ENCODE results near the gene ZCCHC14.

ZCCHC14 gene

DNA sequence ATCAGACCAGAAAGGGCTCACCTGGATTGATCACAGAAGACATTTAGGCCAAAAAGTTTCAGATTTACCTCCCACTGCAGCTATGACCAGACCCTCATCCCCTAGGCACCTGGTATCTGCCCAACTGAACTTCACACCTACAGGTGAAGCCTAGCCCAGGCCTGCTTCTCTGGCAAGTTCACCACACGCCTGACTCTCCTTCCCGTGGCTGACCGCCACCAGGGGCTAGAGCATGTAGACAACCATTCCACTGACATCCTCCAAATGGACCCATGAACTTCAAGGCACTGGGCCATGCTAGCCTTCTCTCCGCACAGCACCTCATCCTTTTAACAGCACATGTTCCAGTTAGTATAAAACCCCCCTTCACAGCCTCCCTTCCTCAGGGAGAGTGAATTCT, 18.8 kb downstream of the ZCCHC14 start:
- H3K9me3 ChIP-seq: no peaks in the 10 kb centered on the region
- TF ChIP-seq, protein P1, sequence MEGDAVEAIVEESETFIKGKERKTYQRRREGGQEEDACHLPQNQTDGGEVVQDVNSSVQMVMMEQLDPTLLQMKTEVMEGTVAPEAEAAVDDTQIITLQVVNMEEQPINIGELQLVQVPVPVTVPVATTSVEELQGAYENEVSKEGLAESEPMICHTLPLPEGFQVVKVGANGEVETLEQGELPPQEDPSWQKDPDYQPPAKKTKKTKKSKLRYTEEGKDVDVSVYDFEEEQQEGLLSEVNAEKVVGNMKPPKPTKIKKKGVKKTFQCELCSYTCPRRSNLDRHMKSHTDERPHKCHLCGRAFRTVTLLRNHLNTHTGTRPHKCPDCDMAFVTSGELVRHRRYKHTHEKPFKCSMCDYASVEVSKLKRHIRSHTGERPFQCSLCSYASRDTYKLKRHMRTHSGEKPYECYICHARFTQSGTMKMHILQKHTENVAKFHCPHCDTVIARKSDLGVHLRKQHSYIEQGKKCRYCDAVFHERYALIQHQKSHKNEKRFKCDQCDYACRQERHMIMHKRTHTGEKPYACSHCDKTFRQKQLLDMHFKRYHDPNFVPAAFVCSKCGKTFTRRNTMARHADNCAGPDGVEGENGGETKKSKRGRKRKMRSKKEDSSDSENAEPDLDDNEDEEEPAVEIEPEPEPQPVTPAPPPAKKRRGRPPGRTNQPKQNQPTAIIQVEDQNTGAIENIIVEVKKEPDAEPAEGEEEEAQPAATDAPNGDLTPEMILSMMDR (IDR thresholded peaks at IDR 0.05): no peak
- H3K27ac ChIP-seq: no peak overlapping the region
- no peaks in the 10 kb centered on the region for H3K36me3 ChIP-seq
- H3K27me3 ChIP-seq: no peaks in the 10 kb centered on the region
- no peak overlapping the region for H3K4me3 ChIP-seq (ENCODE audit: low read depth in 1 of 2, low read length in 1 of 2)
- H3K4me1 ChIP-seq (ENCODE audit: control insufficient read depth in 1 of 2, insufficient read depth in 1 of 2, low read depth in 1 of 2, low read length in 1 of 2): no peaks in the 10 kb centered on the region

DNA sequence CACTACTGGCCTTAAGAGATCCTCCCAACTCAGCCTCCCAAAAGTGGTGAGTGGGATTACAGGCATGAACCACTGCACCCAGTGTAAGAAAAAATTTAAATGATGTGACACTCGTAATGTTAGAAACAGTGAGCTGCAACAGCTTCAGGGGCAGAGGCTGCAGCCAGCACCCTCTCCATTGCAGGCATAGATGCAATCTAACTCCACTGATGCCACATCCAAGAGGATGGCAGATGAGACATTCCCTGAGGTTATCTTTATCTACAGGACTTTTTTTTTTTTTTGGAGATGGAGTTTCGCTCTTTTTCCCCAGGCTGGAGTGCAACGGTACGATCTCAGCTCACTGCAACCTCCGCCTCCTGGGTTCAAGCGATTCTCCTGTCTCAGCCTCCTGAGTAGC, 19.9 kb downstream of the ZCCHC14 start:
- H3K27ac ChIP-seq: no peak overlapping the region
- no peak overlapping the region for H3K4me3 ChIP-seq (ENCODE audit: low read depth in 1 of 2, low read length in 1 of 2)

DNA sequence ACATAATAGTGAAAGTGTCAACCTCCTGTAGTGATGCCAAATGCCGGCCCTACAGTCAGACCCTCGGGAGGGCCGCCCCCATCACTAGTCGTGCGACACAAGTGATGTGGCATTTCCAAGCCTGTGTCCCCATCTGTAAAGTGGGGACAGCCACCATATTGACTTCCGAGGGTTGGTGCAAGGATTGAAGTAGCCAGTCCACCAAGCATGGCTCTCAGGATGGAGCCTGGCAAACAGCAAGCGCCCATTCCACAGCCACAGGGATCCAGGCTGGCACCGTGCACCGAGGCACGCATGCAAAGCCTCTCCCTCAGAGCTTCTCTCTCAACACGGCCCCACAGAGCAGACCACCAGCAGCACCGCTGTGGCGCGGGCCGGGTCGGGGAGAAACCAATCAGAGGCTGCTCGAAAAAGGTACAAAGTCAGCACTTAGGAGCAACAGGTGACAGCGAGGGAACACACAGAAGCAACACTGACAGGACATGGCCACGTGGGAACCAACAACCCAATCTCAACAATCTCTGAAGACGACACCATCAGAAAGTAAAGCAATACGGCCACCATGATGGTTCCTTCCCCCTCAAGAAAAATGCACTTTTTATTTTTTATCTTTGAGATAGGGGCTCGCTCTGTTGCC, 20.6 kb downstream of the ZCCHC14 start:
- no peaks in the 10 kb centered on the region for H3K36me3 ChIP-seq

More for the DNA sequence above, 19.9 kb downstream of the ZCCHC14 start:
- no peaks in the 10 kb centered on the region for H3K36me3 ChIP-seq
- TF ChIP-seq, protein P1 (IDR thresholded peaks at IDR 0.05): no peak
- H3K27me3 ChIP-seq: no peaks in the 10 kb centered on the region
- no peaks in the 10 kb centered on the region for H3K9me3 ChIP-seq
- no peaks in the 10 kb centered on the region for H3K4me1 ChIP-seq (ENCODE audit: control insufficient read depth in 1 of 2, insufficient read depth in 1 of 2, low read depth in 1 of 2, low read length in 1 of 2)

DNA sequence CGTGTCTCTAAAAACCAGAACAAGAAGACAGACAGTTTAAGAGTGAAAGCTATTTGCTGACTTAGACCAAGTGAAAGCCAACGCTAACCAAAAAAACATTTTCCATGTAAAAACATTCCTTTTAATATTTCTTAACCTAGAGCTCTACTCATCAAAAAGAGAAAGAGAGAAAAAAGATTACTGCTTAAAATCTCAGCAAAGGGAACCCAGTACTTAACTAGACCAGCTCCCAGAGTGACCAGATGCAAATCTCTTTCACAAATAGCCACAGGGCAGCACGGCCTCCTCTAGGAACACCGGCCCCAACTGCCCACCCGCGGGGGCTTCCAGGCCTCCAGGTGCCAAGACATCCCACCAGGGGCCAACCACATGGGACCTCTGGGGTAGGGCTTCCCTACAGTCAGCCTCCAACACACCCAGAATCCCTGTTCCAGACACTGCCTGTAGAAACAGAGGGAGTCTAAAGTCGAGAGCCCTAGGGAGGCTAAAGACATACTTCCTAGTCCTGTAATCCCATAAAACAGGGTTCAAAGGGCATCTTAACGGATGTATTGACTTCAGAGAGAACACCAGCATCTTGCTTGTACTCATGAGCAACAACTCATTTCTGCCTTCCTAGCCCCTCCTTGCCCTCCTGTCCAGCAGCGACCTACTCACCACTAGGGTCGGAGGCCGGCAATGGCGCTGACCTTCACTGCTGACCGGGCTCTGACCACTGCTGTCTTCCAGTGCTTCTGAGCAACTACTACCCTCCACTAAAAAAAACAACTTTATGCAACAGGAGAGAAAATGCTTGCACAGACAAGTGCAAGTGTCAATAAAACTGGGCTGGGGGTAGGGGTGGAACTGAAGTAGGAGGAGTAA, 21.3 kb downstream of the ZCCHC14 start:
- Histone ChIP-seq H3K27ac (no peak overlapping the region), H3K36me3 (no peaks in the 10 kb centered on the region), H3K4me1 (ENCODE audit: control insufficient read depth in 1 of 2, insufficient read depth in 1 of 2, low read depth in 1 of 2, low read length in 1 of 2) (no peaks in the 10 kb centered on the region), H3K9me3 (no peaks in the 10 kb centered on the region), H3K27me3 (no peaks in the 10 kb centered on the region), H3K4me3 (ENCODE audit: low read depth in 1 of 2, low read length in 1 of 2) (no peak overlapping the region)
- TF ChIP-seq, protein P1 (IDR thresholded peaks at IDR 0.05): no peak

More for the DNA sequence above, 20.6 kb downstream of the ZCCHC14 start:
- Histone ChIP-seq H3K4me3 (ENCODE audit: low read depth in 1 of 2, low read length in 1 of 2) (no peak overlapping the region), H3K4me1 (ENCODE audit: control insufficient read depth in 1 of 2, insufficient read depth in 1 of 2, low read depth in 1 of 2, low read length in 1 of 2) (no peaks in the 10 kb centered on the region), H3K27ac (no peak overlapping the region), H3K27me3 (no peaks in the 10 kb centered on the region), H3K9me3 (no peaks in the 10 kb centered on the region)
- TF ChIP-seq, protein P1 (IDR thresholded peaks at IDR 0.05): no peak

DNA sequence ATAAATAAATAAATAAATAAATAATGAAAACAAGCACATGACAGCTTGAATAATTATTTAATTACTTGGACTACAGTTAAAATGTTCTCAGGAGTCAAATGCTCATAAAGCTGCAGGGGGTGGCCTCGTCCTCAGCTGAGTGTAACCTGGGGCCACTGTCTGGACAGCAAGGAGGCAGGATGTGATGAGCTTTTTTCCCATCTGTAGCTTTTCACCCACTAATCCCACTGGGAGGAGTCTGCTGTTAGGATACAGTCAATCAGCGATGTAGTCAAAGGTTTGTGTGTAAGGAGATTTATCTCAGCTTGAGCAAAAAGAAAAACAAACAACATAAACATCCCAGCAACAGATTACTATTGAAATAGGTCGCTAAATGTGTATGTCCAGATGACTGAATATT, 22.5 kb downstream of the ZCCHC14 start:
- no peak overlapping the region for H3K27ac ChIP-seq
- H3K4me1 ChIP-seq (ENCODE audit: control insufficient read depth in 1 of 2, insufficient read depth in 1 of 2, low read depth in 1 of 2, low read length in 1 of 2): peaks cover 6 to 7% of the 10 kb centered on the region in 2 experiments
- TF ChIP-seq, protein P1 (IDR thresholded peaks at IDR 0.05): no peak
- H3K36me3 ChIP-seq: no peaks in the 10 kb centered on the region
- H3K9me3 ChIP-seq: no peaks in the 10 kb centered on the region
- H3K27me3 ChIP-seq: no peaks in the 10 kb centered on the region
- H3K4me3 ChIP-seq (ENCODE audit: low read depth in 1 of 2, low read length in 1 of 2): no peak overlapping the region

All from neutrophil (primary cell).